K562 (cell line): ENCODE data around the gene CSRNP3.

Source experiments
- BACH1 ChIP-seq: fragments of 200-800 bp; sonication (Bioruptor generic); IDR thresholded peaks from 2 replicates; pipeline ENCODE4 v1.6.1; 2016; ENCODE audit warnings: missing genetic modification characterization, missing compliant biosample characterization
- FOS ChIP-seq: IDR thresholded peaks from 3 replicates; pipeline ENCODE4 v1.6.1; 2011; ENCODE audit not compliant: insufficient read length; ENCODE audit errors: extremely low read depth
- HDAC1 ChIP-seq, 2 experiments: fragments of 450-650 bp; IDR thresholded peaks; 2 replicates each; pipeline ENCODE4 v1.6.1; 2016 to 2017; ENCODE audit warnings: inconsistent platforms in 1 of 2, mild to moderate bottlenecking in 1 of 2, moderate library complexity in 1 of 2
- JUN ChIP-seq, 2 experiments: sonication (generic) in 1 of 2; formaldehyde crosslinking in 1 of 2; IDR thresholded peaks; 2 replicates each; pipeline versions ENCODE4 v1.6.1 to v1.8.0; 2012 to 2022; ENCODE audit warnings: borderline replicate concordance in 2 of 2, mild to moderate bottlenecking in 2 of 2, improper control_type of control experiment in 1 of 2, low read depth in 1 of 2, low read length in 1 of 2, missing genetic modification reagents in 1 of 2
- KLF13 ChIP-seq: fragments of 450-650 bp; IDR thresholded peaks from 2 replicates; pipeline ENCODE4 v1.6.1; 2016; ENCODE audit warnings: missing genetic modification characterization, low read depth, mild to moderate bottlenecking, missing compliant biosample characterization, moderate library complexity, borderline replicate concordance
- MEIS2 ChIP-seq: fragments of 450-650 bp; IDR thresholded peaks from 2 replicates; pipeline ENCODE4 v1.6.1; 2014; ENCODE audit warnings: mild to moderate bottlenecking; ENCODE audit not compliant: partially characterized antibody
- YY1 ChIP-seq, 3 experiments: IDR thresholded peaks; 2 replicates each; pipeline ENCODE4 v1.6.1; 2011; ENCODE audit warnings: low read length in 2 of 3, mild to moderate bottlenecking in 2 of 3, moderate library complexity in 2 of 3, borderline replicate concordance in 1 of 3, control low read depth in 1 of 3, low read depth in 1 of 3; ENCODE audit not compliant: insufficient read depth in 3 of 3, insufficient replicate concordance in 2 of 3, control insufficient read depth in 1 of 3, insufficient read length in 1 of 3; ENCODE audit errors: extremely low read depth in 1 of 3
- TF ChIP-seq, protein P1 (sequence below): fragments of 250-450 bp; sonication (Bioruptor Pico); IDR thresholded peaks from 2 replicates; pipeline ENCODE4 v1.4.0; 2020; ENCODE audit warnings: mild to moderate bottlenecking, moderate library complexity, borderline replicate concordance
- TF ChIP-seq, protein P2 (sequence below): sonication (generic); formaldehyde crosslinking; IDR thresholded peaks from 2 replicates; pipeline ENCODE4 v1.8.0; 2022; ENCODE audit warnings: missing genetic modification reagents, mild to moderate bottlenecking, moderate library complexity, borderline replicate concordance

DNA sequence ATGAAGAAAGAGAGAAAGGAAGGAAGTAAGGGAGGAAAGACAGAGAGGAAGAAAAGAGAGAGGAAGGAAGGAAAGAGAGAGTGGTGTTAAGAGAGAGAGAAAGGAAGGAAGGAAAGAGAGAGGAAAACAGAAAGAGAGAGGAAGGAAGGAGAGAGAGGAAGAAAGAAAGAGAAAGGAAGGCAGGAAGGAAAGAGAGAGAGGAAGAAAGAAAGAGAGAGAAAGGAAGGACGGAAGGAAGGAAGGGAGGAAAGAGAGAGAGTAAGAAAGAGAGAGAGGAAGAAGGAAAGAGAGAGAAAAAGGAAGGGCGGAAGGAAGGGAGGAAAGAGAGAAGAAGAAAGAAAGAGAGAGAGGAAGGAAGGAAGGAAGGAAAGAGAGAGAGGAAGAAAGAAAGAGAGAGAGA, 197.1 kb downstream of the CSRNP3 start:
- TF ChIP-seq KLF13 (tag) (no peak), HDAC1 (IDR thresholded peaks at IDR 0.05) (no peak), JUN (IDR thresholded peaks at IDR 0.05; ENCODE audit: borderline replicate concordance, low read depth, low read length) (no peak), JUN (CRISPR knock-in tag; IDR thresholded peaks at IDR 0.05; ENCODE audit: borderline replicate concordance) (no peak), FOS (no peak), BACH1 (tag) (no peak), MEIS2 (no peak), YY1 (IDR thresholded peaks at IDR 0.05; ENCODE audit: borderline replicate concordance in 1 of 3, control insufficient read depth in 1 of 3, extremely low read depth in 1 of 3, insufficient read depth in 3 of 3, insufficient read length in 1 of 3, insufficient replicate concordance in 2 of 3, low read depth in 1 of 3, low read length in 2 of 3) (no peak)
- TF ChIP-seq, protein P1, sequence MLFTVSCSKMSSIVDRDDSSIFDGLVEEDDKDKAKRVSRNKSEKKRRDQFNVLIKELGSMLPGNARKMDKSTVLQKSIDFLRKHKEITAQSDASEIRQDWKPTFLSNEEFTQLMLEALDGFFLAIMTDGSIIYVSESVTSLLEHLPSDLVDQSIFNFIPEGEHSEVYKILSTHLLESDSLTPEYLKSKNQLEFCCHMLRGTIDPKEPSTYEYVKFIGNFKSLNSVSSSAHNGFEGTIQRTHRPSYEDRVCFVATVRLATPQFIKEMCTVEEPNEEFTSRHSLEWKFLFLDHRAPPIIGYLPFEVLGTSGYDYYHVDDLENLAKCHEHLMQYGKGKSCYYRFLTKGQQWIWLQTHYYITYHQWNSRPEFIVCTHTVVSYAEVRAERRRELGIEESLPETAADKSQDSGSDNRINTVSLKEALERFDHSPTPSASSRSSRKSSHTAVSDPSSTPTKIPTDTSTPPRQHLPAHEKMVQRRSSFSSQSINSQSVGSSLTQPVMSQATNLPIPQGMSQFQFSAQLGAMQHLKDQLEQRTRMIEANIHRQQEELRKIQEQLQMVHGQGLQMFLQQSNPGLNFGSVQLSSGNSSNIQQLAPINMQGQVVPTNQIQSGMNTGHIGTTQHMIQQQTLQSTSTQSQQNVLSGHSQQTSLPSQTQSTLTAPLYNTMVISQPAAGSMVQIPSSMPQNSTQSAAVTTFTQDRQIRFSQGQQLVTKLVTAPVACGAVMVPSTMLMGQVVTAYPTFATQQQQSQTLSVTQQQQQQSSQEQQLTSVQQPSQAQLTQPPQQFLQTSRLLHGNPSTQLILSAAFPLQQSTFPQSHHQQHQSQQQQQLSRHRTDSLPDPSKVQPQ (CRISPR knock-in tag) = no peak
- TF ChIP-seq, protein P2, sequence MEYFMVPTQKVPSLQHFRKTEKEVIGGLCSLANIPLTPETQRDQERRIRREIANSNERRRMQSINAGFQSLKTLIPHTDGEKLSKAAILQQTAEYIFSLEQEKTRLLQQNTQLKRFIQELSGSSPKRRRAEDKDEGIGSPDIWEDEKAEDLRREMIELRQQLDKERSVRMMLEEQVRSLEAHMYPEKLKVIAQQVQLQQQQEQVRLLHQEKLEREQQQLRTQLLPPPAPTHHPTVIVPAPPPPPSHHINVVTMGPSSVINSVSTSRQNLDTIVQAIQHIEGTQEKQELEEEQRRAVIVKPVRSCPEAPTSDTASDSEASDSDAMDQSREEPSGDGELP = no peak
